Activated T-cell treated with anti-CD3 and anti-CD28 coated beads, Interleukin-2, amount 50 U/mL, for 48 hours (primary cell): ENCODE results near the gene GRPEL2.
A peak's percentile ranks its signal among the peaks of the same experiment; 100 is the strongest.

ENCODE experiments used
- DNase-seq, 2 experiments: peaks; one replicate each; pipeline ENCODE4 v3.0.0-alpha.2; 2020

Gene GRPEL2

GRCh38 chr5:149345147-149345891, at the start of gene GRPEL2:
GRPEL2 (plus strand) TSS chr5:149345499; CDS start chr5:149345540, 41 bp downstream.
- peak; percentile 95 for DNase-seq

GRCh38 chr5:149297340-149298025, 47.8 kb upstream of the GRPEL2 start:
- DNase-seq = no peak

GRCh38 chr5:149298163-149298562, 47.1 kb upstream of the GRPEL2 start:
- DNase-seq = no peak

- no peak for DNase-seq
These were observed 46.4 kb upstream of the GRPEL2 start for GRCh38 chr5:149298842-149299404.

GRCh38 chr5:149299451-149300054, 45.7 kb upstream of the GRPEL2 start:
- no peak for DNase-seq

GRCh38 chr5:149300441-149300840, 44.9 kb upstream of the GRPEL2 start:
- DNase-seq = no peak

- DNase-seq = no peak
These were observed 44.1 kb upstream of the GRPEL2 start for GRCh38 chr5:149301049-149301743.

GRCh38 chr5:149301744-149302380, 43.4 kb upstream of the GRPEL2 start:
- no peak for DNase-seq

GRCh38 chr5:149302641-149303040, 42.7 kb upstream of the GRPEL2 start:
- no peak for DNase-seq

- DNase-seq = no peak
These were observed 42.1 kb upstream of the GRPEL2 start for GRCh38 chr5:149303210-149303609.

GRCh38 chr5:149304195-149305078, 40.9 kb upstream of the GRPEL2 start:
- no peak for DNase-seq

GRCh38 chr5:149309354-149309753, 35.9 kb upstream of the GRPEL2 start:
- no peak for DNase-seq

GRCh38 chr5:149310488-149310887, 34.8 kb upstream of the GRPEL2 start:
- no peak for DNase-seq

- DNase-seq = no peak
These were observed 34.2 kb upstream of the GRPEL2 start for GRCh38 chr5:149310947-149311658.

- no peak for DNase-seq
These were observed 32.0 kb upstream of the GRPEL2 start for GRCh38 chr5:149313151-149313841.

GRCh38 chr5:149314571-149315111, 30.7 kb upstream of the GRPEL2 start:
- no peak for DNase-seq

GRCh38 chr5:149315753-149316152, 29.5 kb upstream of the GRPEL2 start:
- DNase-seq = no peak

- DNase-seq = peak in 1 of 2 experiments; percentile 36
These were observed 27.8 kb upstream of the GRPEL2 start for GRCh38 chr5:149317281-149318048.

GRCh38 chr5:149319174-149319573, 26.1 kb upstream of the GRPEL2 start:
- DNase-seq = no peak
